Measurements from ENCODE around the gene PDE11A.
"Not testable (repeated sequence)": the region's sequence is repeated elsewhere in the genome, so short reads cannot be mapped to it uniquely, and the experiment has no call there.

PDE11A gene

DNA sequence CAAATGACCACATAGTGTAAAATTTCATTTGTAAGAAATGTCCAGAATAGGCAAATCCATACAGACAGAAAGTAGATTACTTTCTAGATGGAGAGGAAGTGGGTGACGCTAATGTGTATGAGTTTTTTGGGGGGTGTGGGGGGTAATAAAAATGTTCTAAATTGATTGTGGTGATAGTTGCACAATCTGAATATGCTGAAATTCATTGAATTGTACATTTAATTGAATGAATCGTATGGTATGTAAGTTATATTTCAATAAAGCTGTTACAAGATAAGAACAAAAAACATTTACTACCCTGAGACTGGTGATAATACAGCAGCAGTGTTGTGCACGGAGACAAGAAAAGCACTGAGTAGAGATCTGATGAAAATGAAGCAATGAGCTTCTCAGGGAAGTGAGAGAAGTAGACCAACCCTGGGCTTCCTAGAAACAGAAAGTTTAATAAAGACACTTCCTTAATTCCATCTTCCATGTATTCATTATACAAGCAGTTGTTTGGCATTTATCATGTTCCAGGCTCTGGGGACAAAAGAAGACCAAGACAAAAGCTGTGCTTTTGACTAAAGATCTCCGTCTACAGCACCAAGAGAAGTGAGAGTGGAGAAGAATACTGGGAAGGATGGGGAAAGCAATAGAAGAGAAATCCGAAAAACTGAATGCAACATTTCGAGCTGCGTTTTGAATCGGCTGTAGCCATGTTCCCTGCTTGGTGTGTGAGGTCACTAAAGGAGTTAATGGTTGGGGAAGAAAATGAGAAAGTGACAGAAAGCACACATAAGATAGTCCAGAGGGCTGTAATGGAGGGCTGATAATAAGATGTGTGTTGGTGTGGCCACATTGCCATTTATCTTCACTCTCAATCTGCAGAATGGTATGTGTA is 1.8 kb upstream of the PDE11A start:
- DNase-seq = peak; percentile 27

DNA sequence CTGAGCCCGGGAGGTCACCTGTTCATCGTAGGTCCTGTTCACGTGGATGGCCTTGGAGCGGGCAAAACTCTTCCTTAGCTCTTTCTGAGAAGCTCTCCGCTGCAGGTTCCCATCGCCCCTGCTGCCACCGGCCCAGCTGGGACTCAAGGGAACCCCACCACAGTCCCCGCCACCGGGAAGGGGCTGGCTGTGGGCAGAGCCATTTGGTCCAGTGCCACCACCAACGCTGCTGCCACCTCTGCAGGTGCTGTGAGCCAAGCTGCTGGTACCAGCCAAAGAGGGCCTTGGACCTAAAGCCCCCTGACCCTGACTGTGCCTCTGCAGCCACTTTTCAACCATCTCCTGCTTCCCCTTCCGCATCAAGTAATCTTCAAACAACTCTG is 586 bp downstream of the PDE11A start:
- DNase-seq = no peak

DNA sequence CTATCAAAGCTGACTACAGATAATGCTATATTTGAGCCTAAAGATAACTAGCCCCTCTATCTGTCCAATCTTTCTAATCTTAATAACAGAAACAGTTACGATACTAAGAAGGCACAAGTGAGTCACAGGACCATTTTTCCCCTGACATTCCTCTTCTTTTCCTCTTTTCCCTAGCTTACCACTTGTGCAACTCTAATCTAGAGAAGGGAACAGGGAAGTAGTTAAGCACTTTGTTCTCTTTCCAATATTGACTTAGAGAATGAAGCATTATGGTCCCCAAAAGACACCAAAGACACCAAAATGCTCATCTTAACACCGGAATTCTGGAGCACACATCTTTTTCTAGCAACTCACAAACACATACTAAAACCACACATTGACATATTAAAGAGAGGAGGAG is 1.8 kb downstream of the PDE11A start:
- no peak for DNase-seq

DNA sequence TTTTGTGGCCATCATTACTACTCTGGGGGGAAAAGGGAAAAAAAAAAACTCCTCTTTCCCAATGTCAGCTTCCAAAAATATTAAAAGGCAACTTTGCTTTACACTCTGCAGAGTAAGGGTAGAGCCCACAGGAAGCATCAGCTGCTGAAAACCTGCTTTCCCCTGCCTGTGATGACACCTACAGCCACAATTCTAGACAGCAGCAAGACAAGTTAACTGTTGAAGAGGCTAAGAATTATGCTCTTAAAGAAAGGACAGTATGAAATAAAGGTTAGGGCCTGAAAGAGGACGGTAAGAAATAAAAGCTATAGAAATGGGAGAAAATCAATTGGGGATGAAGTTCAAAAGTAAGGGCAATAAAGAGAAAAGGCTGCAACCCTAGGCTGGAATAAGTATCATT is 3.0 kb downstream of the PDE11A start:
- peak; percentile 3 for DNase-seq

DNA sequence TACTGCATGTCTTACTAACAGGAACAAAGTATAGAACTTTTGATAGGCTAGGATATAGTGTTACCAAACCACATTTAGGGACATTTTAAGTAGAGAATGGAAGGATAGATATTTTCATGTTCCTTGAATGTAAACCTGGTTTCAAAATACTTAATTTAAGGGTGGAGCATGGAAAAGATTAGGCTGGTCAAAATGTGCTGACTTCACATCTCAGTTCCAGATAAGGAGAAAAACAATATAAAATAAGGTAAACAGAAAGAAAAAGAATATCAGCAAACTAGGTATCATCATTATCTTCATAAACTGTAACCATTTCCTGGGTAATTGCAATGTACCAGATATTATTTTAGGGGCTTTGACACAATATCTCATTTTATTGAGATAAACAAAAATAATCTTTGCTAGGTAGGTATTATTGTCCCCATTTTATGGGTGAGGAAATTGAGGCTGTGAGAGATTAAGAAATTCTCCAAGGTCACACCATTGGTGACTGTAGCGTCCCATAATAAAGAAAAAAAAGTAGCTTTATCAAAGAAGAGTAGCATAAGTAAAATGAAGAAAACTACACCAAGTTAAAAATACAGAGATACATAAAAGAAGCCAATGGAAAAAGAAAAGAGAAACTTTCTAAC is 3.6 kb downstream of the PDE11A start:
- DNase-seq = no peak

DNA sequence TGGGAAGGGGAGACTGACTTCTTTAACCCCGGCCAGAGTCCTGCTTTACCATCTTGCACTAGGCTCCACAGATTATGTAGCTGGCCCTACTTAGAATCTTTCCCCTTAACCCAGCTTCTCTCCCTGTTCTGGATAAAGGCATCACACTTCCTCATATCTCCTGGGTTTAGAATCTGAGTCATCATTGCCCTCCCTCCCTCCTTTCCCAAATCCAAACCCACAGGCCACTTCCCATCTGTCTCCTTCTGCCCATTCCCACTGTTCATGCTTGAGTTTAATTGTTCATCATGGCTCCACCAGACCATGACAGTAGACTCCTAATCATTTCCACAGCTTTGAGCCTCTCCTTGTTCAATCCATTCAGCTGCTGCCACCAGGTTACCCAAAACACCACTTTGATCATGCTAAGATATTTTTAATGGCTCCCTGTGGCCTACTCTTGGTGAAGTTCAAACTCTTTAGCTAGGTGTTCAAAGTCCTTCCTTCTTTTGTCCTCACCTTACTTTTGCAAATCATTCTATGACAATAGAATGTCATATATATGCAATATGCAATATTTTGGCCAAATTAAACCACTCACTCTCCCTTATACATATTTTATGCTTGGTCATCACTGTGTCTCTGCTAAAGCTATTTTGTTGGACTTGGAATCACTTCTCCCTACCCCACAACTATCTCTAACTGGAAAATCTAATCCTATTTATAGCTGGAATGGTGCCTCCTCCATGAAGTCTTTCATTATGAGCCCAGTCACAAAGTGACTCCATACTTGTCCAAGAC is 5.5 kb downstream of the PDE11A start:
- peak; percentile 15 for DNase-seq

DNA sequence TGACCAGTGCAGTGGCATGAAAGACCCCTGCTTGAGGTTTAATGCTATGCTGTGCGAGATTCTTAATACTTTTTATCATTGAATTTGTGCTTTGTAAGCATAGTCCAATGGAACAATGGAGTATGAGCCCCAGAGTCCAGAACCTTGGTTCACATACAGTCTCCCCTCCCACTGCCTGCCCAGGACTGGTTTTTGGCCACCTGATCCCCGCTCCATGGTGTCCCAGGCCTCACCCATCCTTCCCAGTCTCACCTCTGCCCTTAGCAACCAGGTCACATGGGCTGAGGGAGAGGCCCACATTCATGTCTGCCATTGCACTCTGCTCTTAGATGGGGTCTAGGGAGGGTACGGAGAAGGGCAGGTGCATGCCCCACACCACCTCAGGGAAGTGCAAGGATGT is 6.3 kb downstream of the PDE11A start:
- no peak for DNase-seq

DNA sequence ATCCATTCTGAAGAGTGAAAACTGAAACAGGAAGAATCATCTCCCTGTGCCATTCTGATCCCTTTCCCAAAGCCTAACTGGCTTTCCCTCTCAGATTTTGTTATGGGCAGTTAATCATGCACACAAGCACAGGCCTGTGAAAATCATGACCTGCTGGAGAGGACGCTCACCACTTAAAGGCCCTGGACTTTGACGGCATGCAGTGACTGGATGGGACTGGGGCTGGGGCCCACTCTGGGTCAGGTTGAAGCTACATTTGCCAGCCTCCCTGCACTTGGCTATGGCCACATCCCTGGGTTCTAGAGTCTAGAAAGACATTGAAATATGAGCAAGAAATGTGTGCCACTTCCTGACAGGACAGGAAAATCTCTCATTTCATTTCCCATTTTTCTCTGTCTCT is 12.9 kb downstream of the PDE11A start:
- DNase-seq = no peak

DNA sequence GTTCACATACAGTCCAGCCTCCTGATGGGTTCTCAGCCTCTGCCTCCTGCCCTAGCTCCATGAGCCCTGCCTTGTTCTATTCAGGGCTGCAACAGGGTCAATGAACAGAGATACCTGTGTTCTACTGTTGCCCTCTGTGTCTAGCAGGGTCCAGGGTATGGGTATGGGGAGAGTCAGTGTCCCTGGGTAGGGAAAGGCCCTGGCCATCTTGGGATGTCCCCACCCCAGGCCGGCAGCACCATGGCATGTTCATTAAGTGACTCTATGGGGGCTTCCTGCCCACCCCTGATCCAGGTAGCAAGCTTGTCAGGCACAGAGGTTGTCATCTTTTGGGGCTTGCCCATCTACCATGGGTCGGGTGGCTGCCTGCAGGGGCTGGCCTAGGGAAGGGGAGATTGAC is 13.5 kb downstream of the PDE11A start:
- DNase-seq = no peak

DNA sequence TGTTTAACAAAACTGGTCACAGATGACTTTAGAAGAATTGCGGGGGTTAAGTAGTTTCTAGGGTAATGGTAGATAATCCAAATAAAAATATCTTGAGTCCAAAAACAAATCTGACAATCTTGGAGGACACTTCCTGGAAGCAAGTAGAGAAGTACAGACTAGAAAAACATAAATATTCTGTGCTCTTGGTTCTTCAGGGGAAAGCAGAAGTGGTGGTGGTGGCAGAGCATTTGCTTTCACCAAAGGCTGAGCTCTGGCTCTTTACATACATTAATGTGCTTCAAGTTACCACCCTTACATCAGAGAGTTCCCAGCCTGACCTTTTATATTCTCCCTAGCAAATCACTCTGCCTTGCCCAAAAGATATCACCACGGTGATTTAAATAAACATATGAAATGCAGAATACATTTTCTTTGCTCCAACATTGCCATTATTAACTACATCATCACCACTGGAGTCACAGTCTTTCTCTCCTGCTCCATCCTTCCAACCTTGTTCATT is 15.3 kb downstream of the PDE11A start:
- DNase-seq = no peak

- no peak for DNase-seq
Measured at GRCh38 chr2:178056345-178056744, 16.2 kb downstream of the PDE11A start.

GRCh38 chr2:178051257-178051656 is 21.3 kb downstream of the PDE11A start:
- DNase-seq = not testable (repeated sequence)

DNA sequence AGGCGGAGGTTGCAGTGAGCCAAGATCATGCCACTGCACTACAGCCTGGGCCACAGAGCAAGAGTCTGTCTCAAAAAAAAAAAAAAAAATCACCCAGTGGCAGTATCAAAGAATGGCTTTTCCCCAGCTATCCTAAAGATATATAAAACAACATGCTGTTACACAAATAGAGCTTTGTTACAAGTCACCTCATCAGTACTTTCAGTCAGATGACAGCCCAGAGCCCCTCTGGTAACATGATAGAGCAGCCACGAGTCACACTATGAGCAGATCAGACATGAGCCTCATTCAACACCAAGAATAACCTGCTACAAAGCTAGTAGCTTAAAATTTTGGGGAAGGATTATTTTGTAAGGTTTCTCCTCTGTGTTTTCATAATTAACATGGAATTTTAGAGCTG is 25.2 kb downstream of the PDE11A start:
- no peak for DNase-seq

DNA sequence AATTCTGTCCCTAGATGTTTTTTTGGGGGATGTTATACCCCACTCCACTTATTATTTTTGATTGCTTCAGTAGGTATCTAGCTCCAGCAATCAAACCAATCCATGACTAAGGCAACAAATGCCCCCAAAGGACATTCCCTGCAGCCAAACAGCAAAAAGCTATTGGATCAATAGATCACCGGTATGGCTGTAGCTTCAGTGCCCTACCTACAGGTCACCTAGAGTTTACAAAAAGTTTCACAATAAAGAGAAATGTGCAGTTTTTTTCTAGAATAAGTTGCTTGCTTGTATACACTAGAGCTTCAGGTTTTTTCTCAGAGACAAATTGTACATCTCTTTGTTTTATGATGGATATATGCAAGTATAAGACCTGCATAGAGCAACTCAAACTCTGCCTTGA is 27.7 kb downstream of the PDE11A start:
- no peak for DNase-seq

DNA sequence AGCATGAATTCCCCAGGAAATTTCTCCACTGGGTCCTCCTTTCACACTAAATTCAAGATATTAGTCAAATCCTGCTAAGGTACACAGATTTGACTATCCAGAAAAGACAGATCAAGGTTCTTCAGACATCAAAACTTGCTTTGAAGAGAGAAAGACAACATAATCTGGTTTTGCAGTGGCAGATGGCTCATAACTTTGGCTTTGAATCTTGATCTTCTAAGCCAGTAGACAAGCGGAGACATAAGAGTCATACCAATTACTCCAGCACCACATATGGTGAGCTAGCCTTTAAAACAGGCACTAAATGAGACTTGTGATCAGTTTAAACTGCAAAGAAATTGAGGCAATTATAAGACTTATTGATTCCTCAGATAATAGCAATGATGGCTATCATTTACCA is 29.3 kb downstream of the PDE11A start:
- no peak for DNase-seq

- not testable (repeated sequence) for DNase-seq
Measured at GRCh38 chr2:178033583-178033982, 39.0 kb downstream of the PDE11A start.

DNA sequence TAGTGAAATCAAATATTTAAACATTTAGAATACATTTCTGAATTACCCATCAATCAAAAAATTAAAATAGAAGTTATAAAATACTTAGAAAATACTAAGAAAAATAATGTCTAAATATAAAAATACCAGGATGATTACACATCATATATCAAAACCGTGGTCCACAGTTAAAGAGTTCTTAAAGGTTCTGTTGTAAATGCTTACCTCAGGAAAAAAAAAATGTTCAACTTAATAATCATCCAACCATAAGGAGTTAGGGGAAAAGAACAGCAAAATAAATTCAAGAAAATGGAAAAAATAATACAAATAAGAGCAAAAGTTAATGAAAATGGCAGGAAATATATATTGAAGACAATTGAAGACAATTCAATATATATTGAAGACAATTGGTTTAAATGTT is 43.2 kb downstream of the PDE11A start:
- DNase-seq = no peak

DNA sequence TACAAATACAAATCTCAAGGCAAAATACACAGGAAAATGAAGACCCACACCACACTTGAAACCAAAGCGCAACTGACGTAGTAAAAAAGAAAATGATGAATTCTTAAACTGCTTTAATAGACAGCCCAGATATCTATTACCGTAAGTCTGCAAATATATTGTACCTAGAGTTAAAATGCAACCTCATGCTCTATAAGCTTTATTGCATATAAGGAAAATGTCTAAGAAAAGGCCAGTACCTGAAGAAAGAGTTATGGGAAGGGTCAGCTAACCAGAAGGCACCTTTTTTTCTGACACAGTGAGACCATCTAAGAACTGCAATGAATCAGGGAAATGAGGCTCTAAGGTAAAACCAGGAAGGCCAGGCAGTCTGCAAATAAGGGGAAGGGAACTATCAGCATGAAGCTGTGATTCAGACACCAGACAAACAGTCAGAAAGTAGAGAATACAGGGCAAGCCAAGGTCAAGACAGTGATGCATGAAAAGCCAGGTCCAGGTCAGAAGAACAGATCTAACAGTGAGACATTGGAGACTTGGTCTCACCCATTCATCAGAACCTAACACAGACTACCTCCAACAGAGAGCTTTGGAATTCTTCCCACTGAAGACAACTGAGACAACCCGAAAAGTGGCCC is 46.9 kb downstream of the PDE11A start:
- no peak for DNase-seq

GRCh38 chr2:178018141-178018540 is 54.4 kb downstream of the PDE11A start:
- no peak for DNase-seq

- no peak for DNase-seq
Measured at GRCh38 chr2:178016612-178017011, 56.0 kb downstream of the PDE11A start.

- DNase-seq = no peak
Measured at GRCh38 chr2:178012639-178013038, 59.9 kb downstream of the PDE11A start.

GRCh38 chr2:178009813-178010212 is 62.8 kb downstream of the PDE11A start:
- no peak for DNase-seq

DNA sequence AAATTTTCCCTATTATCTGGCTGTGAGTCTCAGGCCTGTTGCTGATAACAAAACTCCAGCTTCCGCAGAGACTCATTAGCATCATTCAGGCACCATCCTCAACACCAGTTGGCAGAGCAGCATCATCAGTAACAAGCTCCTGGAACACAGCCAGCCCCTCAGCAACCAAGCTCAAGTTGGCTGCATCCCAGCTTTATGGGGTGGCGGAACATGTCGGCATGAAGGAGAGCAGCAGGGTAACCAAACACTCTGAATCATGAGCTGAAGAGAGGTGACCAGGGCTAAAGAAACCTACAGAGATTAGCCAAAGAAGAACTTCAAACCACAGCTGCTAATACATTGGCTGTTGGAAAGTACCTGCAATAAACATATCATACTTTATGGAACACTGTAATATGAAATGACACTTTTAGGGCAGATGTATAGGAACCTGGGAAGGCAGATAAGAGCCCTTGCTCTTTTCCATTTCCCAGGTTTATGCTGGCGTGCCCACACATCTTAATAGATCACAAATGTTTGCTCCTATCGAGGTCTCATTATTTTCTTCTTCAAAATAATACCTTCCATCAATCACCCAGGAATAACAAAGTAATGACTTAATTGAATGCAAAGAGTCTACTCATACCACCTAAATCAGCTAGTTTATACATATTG is 63.8 kb downstream of the PDE11A start:
- peak; percentile 72 for DNase-seq

All from fibroblast of skin of right biceps (primary cell).